Neural progenitor cell (in vitro differentiated cells): ENCODE results near the gene SDK1.

Source experiments
- CTCF ChIP-seq: fragments of 200-600 bp; sonication (generic); IDR thresholded peaks from 2 replicates; pipeline ENCODE4 v1.5.1; 2017; ENCODE audit warnings: antibody characterized with exemption, mild to moderate bottlenecking
- EZH2phosphoT487 ChIP-seq: fragments of 200-600 bp; sonication (generic); IDR thresholded peaks from 2 replicates; pipeline ENCODE4 v1.6.1; 2017; ENCODE audit warnings: antibody characterized with exemption

GRCh38 chr7:4269086-4269485 lies 968.0 kb downstream of the SDK1 start:
- TF ChIP-seq CTCF (no peak), EZH2phosphoT487 (no peak)
